GM23338 (cell line): ENCODE measurements around the gene LARGE1. TPM values are rescaled to one million over a fixed set of nuclear protein-coding genes. Genes with fewer than 3 reads are reported as not detected.

Experiments used
- ATAC-seq: fragments of 200-7000 bp; cut with Tn5 transposase; 3 replicates; pipeline ENCODE4 v1.9.1; 2020
- DNase-seq: peaks from one replicate; pipeline ENCODE4 v3.0.0-alpha.2; 2015; ENCODE audit warnings: low spot score
- H2AFZ ChIP-seq: fragments of 200-600 bp; sonication (generic); 2 replicates; pipeline ENCODE4 v1.8.0; 2016; ENCODE audit warnings: antibody characterized with exemption, mild to moderate bottlenecking, moderate library complexity
- H3F3A ChIP-seq: fragments of 200-600 bp; sonication (generic); replicated peaks from 2 replicates; pipeline ENCODE4 v1.8.0; 2017; ENCODE audit warnings: antibody characterized with exemption, mixed run types, low read depth
- H3K27ac ChIP-seq: fragments of 200-600 bp; sonication (generic); 2 replicates; pipeline ENCODE4 v1.6.1; 2016; ENCODE audit warnings: low read depth
- H3K27me3 ChIP-seq: fragments of 200-600 bp; sonication (generic); 2 replicates; pipeline ENCODE4 v1.8.0; 2016; ENCODE audit warnings: mild to moderate bottlenecking, mixed run types, moderate library complexity; ENCODE audit not compliant: insufficient read depth
- H3K36me3 ChIP-seq: fragments of 200-600 bp; sonication (generic); 2 replicates; pipeline ENCODE4 v1.8.0; 2016; ENCODE audit warnings: mild to moderate bottlenecking; ENCODE audit not compliant: insufficient read depth
- H3K4me1 ChIP-seq: fragments of 200-600 bp; sonication (generic); 2 replicates; pipeline ENCODE4 v1.8.0; 2016; ENCODE audit warnings: mild to moderate bottlenecking, moderate library complexity; ENCODE audit not compliant: insufficient read depth
- H3K4me2 ChIP-seq: fragments of 200-600 bp; sonication (generic); 2 replicates; pipeline ENCODE4 v1.7.1; 2017; ENCODE audit warnings: mixed run types
- H3K4me3 ChIP-seq: fragments of 200-600 bp; sonication (generic); 2 replicates; pipeline ENCODE4 v1.6.1; 2016; ENCODE audit warnings: mixed run types
- H3K79me2 ChIP-seq: fragments of 200-600 bp; sonication (generic); replicated peaks from 2 replicates; pipeline ENCODE4 v1.8.0; 2017; ENCODE audit warnings: mild to moderate bottlenecking; ENCODE audit not compliant: insufficient read depth
- H3K9me2 ChIP-seq: fragments of 200-600 bp; sonication (generic); 2 replicates; pipeline ENCODE4 v1.8.0; 2017; ENCODE audit not compliant: insufficient read depth
- H4K20me1 ChIP-seq: fragments of 200-600 bp; sonication (generic); replicated peaks from 2 replicates; pipeline ENCODE4 v1.8.0; 2017; ENCODE audit warnings: mild to moderate bottlenecking; ENCODE audit not compliant: insufficient read depth
- H3K27ac Mint-ChIP-seq: 2 replicates; pipeline ENCODE4 v1.8.0; 2020; ENCODE audit warnings: inconsistent platforms, mild to moderate bottlenecking, moderate library complexity, mixed read lengths
- H3K27me3 Mint-ChIP-seq: 3 replicates; pipeline ENCODE4 v1.8.0; 2022; ENCODE audit warnings: low read depth, mild to moderate bottlenecking, moderate library complexity, mixed read lengths, inconsistent platforms; ENCODE audit not compliant: insufficient read depth, poor library complexity
- H3K36me3 Mint-ChIP-seq: 3 replicates; pipeline ENCODE4 v1.8.0; 2021; ENCODE audit warnings: low read depth, mild to moderate bottlenecking, inconsistent platforms, moderate library complexity, mixed read lengths
- H3K4me1 Mint-ChIP-seq: 3 replicates; pipeline ENCODE4 v1.8.0; 2020; ENCODE audit warnings: mild to moderate bottlenecking, inconsistent platforms, mixed read lengths
- H3K4me3 Mint-ChIP-seq: 3 replicates; pipeline ENCODE4 v1.8.0; 2021; ENCODE audit warnings: moderate library complexity, mild to moderate bottlenecking, inconsistent platforms, mixed read lengths
- H3K9me3 Mint-ChIP-seq: 3 replicates; pipeline ENCODE4 v1.8.0; 2020; ENCODE audit warnings: moderate library complexity, mild to moderate bottlenecking, inconsistent platforms, mixed read lengths
- ETS1 ChIP-seq: IDR thresholded peaks from 2 replicates; pipeline ENCODE4 v1.6.1; 2016; ENCODE audit warnings: antibody characterized with exemption
- EZH2 ChIP-seq: fragments of 200-600 bp; sonication (generic); IDR thresholded peaks from one replicate; pipeline ENCODE4 v1.8.0; 2017; ENCODE audit warnings: antibody characterized with exemption, mild to moderate bottlenecking, low read depth; ENCODE audit not compliant: unreplicated experiment
- REST ChIP-seq: IDR thresholded peaks from one replicate; pipeline ENCODE4 v1.6.1; 2018; ENCODE audit warnings: antibody characterized with exemption; ENCODE audit not compliant: unreplicated experiment
- ZNF114 ChIP-seq: fragments of 250-450 bp; sonication (Bioruptor Pico); IDR thresholded peaks from 2 replicates; pipeline ENCODE4 v1.5.0; 2020; ENCODE audit warnings: mild to moderate bottlenecking, moderate library complexity
- ZNF462 ChIP-seq: fragments of 250-450 bp; sonication (Bioruptor Pico); IDR thresholded peaks from 2 replicates; pipeline ENCODE4 v1.5.0; 2020; ENCODE audit warnings: mild to moderate bottlenecking, moderate library complexity
- polyA plus RNA-seq: library from polyadenylated mRNA; unstranded; fragments of >200 nt; fragmentation: Nextera tagmentation; extraction: Ambion mirVana; gene quantifications from 2 replicates; pipeline ENCODE4 v1.2.1, GENCODE V29; 2016
- total RNA-seq: library from RNA; depleted of rRNA; stranded (reverse); fragments of >200 nt; shearing (Covaris generic); gene quantifications from 2 replicates; pipeline ENCODE4 v1.2.3, GENCODE V29; 2014
- TF ChIP-seq, protein P1 (sequence below), 2 experiments: fragments of 200-600 bp in 1 of 2; sonication (generic) in 1 of 2; conservative IDR thresholded peaks; 2 replicates each; pipeline versions ENCODE4 v1.5.1 to v1.6.1; 2016 to 2017; ENCODE audit warnings: antibody characterized with exemption in 2 of 2, low read depth in 2 of 2, mild to moderate bottlenecking in 2 of 2, moderate library complexity in 1 of 2

LARGE1 gene
- total and polyA plus RNA-seq, 2 experiments from 2014 or later: 12.8 to 75.6 TPM

DNA sequence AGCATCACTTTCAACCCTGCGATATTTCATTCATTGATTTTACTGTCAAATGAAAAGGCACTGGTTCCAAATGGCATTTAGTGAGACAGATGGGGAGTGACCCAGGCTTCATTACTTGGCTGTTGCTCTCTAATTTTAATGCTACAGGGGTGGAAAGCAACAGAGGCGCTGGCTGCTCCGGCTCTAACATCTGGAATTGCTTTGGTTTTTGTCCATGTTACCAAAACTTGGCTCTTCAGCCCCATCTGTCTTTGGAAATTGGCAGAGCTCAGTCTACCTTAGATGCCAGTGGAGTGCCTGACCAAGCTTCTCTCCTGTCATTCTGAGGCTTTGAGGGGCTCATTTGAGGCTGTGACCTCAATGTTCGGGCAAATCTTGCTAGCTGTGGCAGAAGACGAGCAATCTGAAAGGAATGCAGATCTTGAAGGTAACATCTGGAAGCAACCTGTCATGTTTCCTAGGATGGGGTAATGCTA, 452.6 kb downstream of the LARGE1 start:
- H3K4me1 ChIP-seq: no peaks in the 10 kb centered on the region
- no peak overlapping the region for H3K4me2 ChIP-seq
- H3K79me2 ChIP-seq: peaks cover 11% of the 10 kb centered on the region
- peaks cover 3% of the 10 kb centered on the region; the same call in 1 of the 3 replicates for H3K36me3 Mint-ChIP-seq
- ATAC-seq: no peak
- peaks cover 4% of the 10 kb centered on the region for H3K27me3 Mint-ChIP-seq
- no peak for DNase-seq
- H3F3A ChIP-seq: no peaks in the 10 kb centered on the region
- no peaks in the 10 kb centered on the region for H3K36me3 ChIP-seq
- H3K27ac Mint-ChIP-seq: no peak overlapping the region
- no peak overlapping the region for H3K27ac ChIP-seq
- TF ChIP-seq, protein P1, sequence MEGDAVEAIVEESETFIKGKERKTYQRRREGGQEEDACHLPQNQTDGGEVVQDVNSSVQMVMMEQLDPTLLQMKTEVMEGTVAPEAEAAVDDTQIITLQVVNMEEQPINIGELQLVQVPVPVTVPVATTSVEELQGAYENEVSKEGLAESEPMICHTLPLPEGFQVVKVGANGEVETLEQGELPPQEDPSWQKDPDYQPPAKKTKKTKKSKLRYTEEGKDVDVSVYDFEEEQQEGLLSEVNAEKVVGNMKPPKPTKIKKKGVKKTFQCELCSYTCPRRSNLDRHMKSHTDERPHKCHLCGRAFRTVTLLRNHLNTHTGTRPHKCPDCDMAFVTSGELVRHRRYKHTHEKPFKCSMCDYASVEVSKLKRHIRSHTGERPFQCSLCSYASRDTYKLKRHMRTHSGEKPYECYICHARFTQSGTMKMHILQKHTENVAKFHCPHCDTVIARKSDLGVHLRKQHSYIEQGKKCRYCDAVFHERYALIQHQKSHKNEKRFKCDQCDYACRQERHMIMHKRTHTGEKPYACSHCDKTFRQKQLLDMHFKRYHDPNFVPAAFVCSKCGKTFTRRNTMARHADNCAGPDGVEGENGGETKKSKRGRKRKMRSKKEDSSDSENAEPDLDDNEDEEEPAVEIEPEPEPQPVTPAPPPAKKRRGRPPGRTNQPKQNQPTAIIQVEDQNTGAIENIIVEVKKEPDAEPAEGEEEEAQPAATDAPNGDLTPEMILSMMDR (conservative IDR thresholded peaks at IDR 0.05; ENCODE audit: low read depth in 2 of 2): peak; percentile 26 to 44
- TF ChIP-seq EZH2 (no peak), REST (no peak)
- no peak overlapping the region for H2AFZ ChIP-seq
- no peak overlapping the region for H3K4me3 ChIP-seq
- H3K4me3 Mint-ChIP-seq: no peak overlapping the region
- peaks cover 21% of the 10 kb centered on the region; the same call in 1 of the 2 replicates for H4K20me1 ChIP-seq
- no peaks in the 10 kb centered on the region for H3K27me3 ChIP-seq
- no peaks in the 10 kb centered on the region for H3K9me2 ChIP-seq
- H3K4me1 Mint-ChIP-seq: peaks cover 6% of the 10 kb centered on the region; the same call in 1 of the 3 replicates
- H3K9me3 Mint-ChIP-seq: peaks cover 3% of the 10 kb centered on the region; the same call in 2 of the 3 replicates

DNA sequence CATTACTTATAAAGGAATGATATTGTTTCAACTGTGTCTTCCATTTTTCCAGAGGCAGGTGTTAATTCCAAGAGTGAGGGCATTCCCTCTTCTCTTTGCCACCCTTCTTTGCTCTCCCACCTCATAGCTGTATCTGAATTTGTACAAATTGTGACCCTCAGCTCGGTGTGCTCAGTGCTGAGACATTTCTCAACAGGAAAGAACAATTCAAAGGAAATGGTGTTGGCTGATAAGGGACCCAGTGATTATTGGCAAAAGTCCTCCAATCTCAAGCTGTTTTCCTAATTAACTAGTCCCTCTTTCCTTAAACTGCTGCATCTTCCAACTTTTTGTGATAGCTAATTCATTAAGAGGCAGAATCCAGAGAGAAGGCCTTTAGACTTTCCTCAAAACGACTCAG, 453.2 kb downstream of the LARGE1 start:
- Histone ChIP-seq H3K4me2 (no peak overlapping the region), H3K4me1 (no peaks in the 10 kb centered on the region), H3K27ac (no peak overlapping the region), H3F3A (no peaks in the 10 kb centered on the region), H4K20me1 (peaks cover 25% of the 10 kb centered on the region; the same call in 1 of the 2 replicates), H3K9me2 (no peaks in the 10 kb centered on the region), H2AFZ (no peak overlapping the region), H3K79me2 (peaks cover 11% of the 10 kb centered on the region), H3K4me3 (no peak overlapping the region), H3K36me3 (no peaks in the 10 kb centered on the region; the same call in 1 of the 2 replicates), H3K27me3 (no peaks in the 10 kb centered on the region)
- ATAC-seq (no peak), DNase-seq (no peak)
- peaks cover 3% of the 10 kb centered on the region; the same call in 1 of the 3 replicates for H3K4me1 Mint-ChIP-seq
- H3K9me3 Mint-ChIP-seq: peaks cover 5% of the 10 kb centered on the region; the same call in 2 of the 3 replicates
- peaks cover 5% of the 10 kb centered on the region for H3K36me3 Mint-ChIP-seq
- no peak overlapping the region for H3K4me3 Mint-ChIP-seq
- H3K27ac Mint-ChIP-seq: no peak overlapping the region
- peaks cover 4% of the 10 kb centered on the region for H3K27me3 Mint-ChIP-seq
- no peak for TF ChIP-seq ZNF462
- TF ChIP-seq ETS1: no peak
- TF ChIP-seq ZNF114: no peak
